Endothelial cell of umbilical vein (primary cell): ENCODE measurements around the gene AHCY. TPM values are rescaled to one million over a fixed set of nuclear protein-coding genes. Genes with fewer than 3 reads are reported as not detected.

ENCODE experiments used
- BruUV-seq: library from RNA; stranded (reverse); fragments of 400-500 nt; replicated peaks from 2 replicates; lab custom pipeline; 2021; lab: Mats Ljungman, UMichigan
- CTCF ChIA-PET: fragments of 300-600, 350-600 bp; sonication (Branson Sonifier 250); formaldehyde crosslinking; loops from one replicate; lab custom pipeline; 2021; ENCODE audit warnings: antibody characterized with exemption, inconsistent platforms; lab: Charles Lee
- POLR2A ChIA-PET: fragments of 300-600, 350-600 bp; sonication (Branson Sonifier 250); formaldehyde crosslinking; loops from one replicate; lab custom pipeline; 2021; ENCODE audit warnings: antibody characterized with exemption, inconsistent platforms; lab: Charles Lee
- DNase-seq: peaks from one replicate; pipeline ENCODE4 v3.0.0-alpha.2; 2011; ENCODE audit warnings: low read depth, low spot score
- FAIRE-seq: peaks from 2 replicates; lab custom pipeline; 2011; peaks lifted over from hg19 to GRCh38; lab: Jason Lieb, UNC
- H2AFZ ChIP-seq: 2 replicates; pipeline ENCODE4 v1.6.0; 2012; ENCODE audit warnings: low read depth, low read length, control low read depth, inconsistent platforms
- H3K27ac ChIP-seq: 2 replicates; pipeline ENCODE4 v1.5.1; 2011; ENCODE audit warnings: low read depth, mild to moderate bottlenecking, control low read depth, low read length, moderate library complexity; ENCODE audit not compliant: insufficient read depth
- H3K27me3 ChIP-seq, 2 experiments: 2 replicates each; pipeline versions ENCODE4 v1.6.0 to v1.6.1; 2011; ENCODE audit warnings: low read length in 2 of 2, mixed read lengths in 1 of 2; ENCODE audit not compliant: control insufficient read depth in 2 of 2, insufficient read depth in 2 of 2
- H3K36me3 ChIP-seq, 2 experiments: 2 replicates in 1 of 2; 3 replicates in 1 of 2; pipeline ENCODE4 v1.5.1; 2011; ENCODE audit warnings: low read length in 2 of 2, mild to moderate bottlenecking in 1 of 2, moderate library complexity in 1 of 2; ENCODE audit not compliant: control insufficient read depth in 2 of 2, insufficient read depth in 2 of 2; ENCODE audit errors: extremely low read depth in 1 of 2
- H3K4me1 ChIP-seq: 3 replicates; pipeline ENCODE4 v1.5.1; 2011; ENCODE audit warnings: mild to moderate bottlenecking, low read length; ENCODE audit not compliant: control insufficient read depth, insufficient read depth; ENCODE audit errors: extremely low read depth
- H3K4me2 ChIP-seq: 2 replicates; pipeline ENCODE4 v1.6.1; 2011; ENCODE audit warnings: low read length, control low read depth, mixed read lengths; ENCODE audit not compliant: insufficient read depth
- H3K4me3 ChIP-seq, 3 experiments: fragments of 200-600 bp in 1 of 3; sonication (generic), shearing (Covaris generic) in 1 of 3; replicated peaks in 1 of 3; 2 replicates each; pipeline ENCODE4 v1.5.1; 2011 to 2016; ENCODE audit warnings: control low read depth in 3 of 3, low read length in 3 of 3, mild to moderate bottlenecking in 2 of 3, inconsistent platforms in 1 of 3, low read depth in 1 of 3, moderate library complexity in 1 of 3; ENCODE audit not compliant: insufficient read depth in 1 of 3
- H3K79me2 ChIP-seq: 2 replicates; pipeline ENCODE4 v1.6.0; 2012; ENCODE audit warnings: low read length, inconsistent platforms; ENCODE audit not compliant: control insufficient read depth, insufficient read depth
- H3K9ac ChIP-seq: replicated peaks from 2 replicates; pipeline ENCODE3; 2011; ENCODE audit warnings: low read length, control low read depth; ENCODE audit not compliant: insufficient read depth; ENCODE audit errors: extremely low read depth
- H3K9me1 ChIP-seq: replicated peaks from 3 replicates; pipeline ENCODE4 v1.6.0; 2011; ENCODE audit warnings: mild to moderate bottlenecking, low read length; ENCODE audit not compliant: control insufficient read depth, insufficient read depth; ENCODE audit errors: extremely low read depth
- H3K9me3 ChIP-seq: replicated peaks from 2 replicates; pipeline ENCODE4 v1.5.1; 2012; ENCODE audit warnings: low read length, inconsistent platforms; ENCODE audit not compliant: control insufficient read depth, insufficient read depth
- H4K20me1 ChIP-seq: replicated peaks from 2 replicates; pipeline ENCODE3; 2011; ENCODE audit warnings: mild to moderate bottlenecking, low read length; ENCODE audit not compliant: control insufficient read depth, insufficient read depth; ENCODE audit errors: extremely low read depth
- EZH2 ChIP-seq: IDR thresholded peaks from 2 replicates; pipeline ENCODE4 v1.6.1; 2012; ENCODE audit warnings: borderline replicate concordance, low read depth, mild to moderate bottlenecking, moderate library complexity, low read length, inconsistent platforms; ENCODE audit not compliant: severe bottlenecking
- FOS ChIP-seq: IDR thresholded peaks from 2 replicates; pipeline ENCODE4 v1.6.1; 2011; ENCODE audit warnings: mild to moderate bottlenecking, low read length, moderate library complexity, borderline replicate concordance; ENCODE audit not compliant: insufficient read depth
- GATA2 ChIP-seq: IDR thresholded peaks from 2 replicates; pipeline ENCODE4 v1.7.0; 2011; ENCODE audit warnings: low read depth, mild to moderate bottlenecking, moderate library complexity, mixed read lengths, low read length; ENCODE audit not compliant: insufficient read length, insufficient read depth
- JUN ChIP-seq: IDR thresholded peaks from 2 replicates; pipeline ENCODE4 v1.6.1; 2011; ENCODE audit warnings: borderline replicate concordance, low read depth; ENCODE audit not compliant: insufficient read length, insufficient read depth
- MYC ChIP-seq: IDR thresholded peaks from one replicate; pipeline ENCODE4 v1.6.1; 2011; ENCODE audit warnings: mild to moderate bottlenecking, low read depth, low read length
- POLR2A ChIP-seq: IDR thresholded peaks from 2 replicates; pipeline ENCODE4 v1.6.1; 2012; ENCODE audit warnings: low read depth, mild to moderate bottlenecking, control low read depth, low read length
- POLR2AphosphoS5 ChIP-seq: IDR thresholded peaks from 2 replicates; pipeline ENCODE4 v1.6.1; 2012; ENCODE audit warnings: low read depth, mild to moderate bottlenecking, control low read depth, low read length, moderate library complexity; ENCODE audit not compliant: insufficient read depth
- dilution Hi-C: fragments of 300-500 bp; cut with MboI; formaldehyde crosslinking; loops from one replicate; pipeline ENCODE4 v1.15.0; 2019; ENCODE audit warnings: low sequenced_read_pairs; ENCODE audit not compliant: extremely low pct_ligation_motif_present
- intact Hi-C: fragments of 100-400 bp; cut with micrococcal nuclease; formaldehyde crosslinking; loops from one replicate; pipeline ENCODE4 v1.10.0; 2022
- polyA plus RNA-seq, 4 experiments: library from polyadenylated mRNA; depleted of rRNA in 3 of 4; stranded (reverse) in 3 of 4; unstranded in 1 of 4; fragments of >200 nt; gene quantifications; 2 replicates each; pipeline versions ENCODE4 v1.2.1 to v1.2.3, GENCODE V29; 2011 to 2012; ENCODE audit warnings: missing spikeins in 1 of 4
- total RNA-seq: library from RNA; stranded (reverse); gene quantifications from 2 replicates; pipeline ENCODE4 v1.2.3, GENCODE V29; 2021
- TF ChIP-seq, protein P1 (sequence below): IDR thresholded peaks from 2 replicates; pipeline ENCODE4 v1.6.1; 2011; ENCODE audit not compliant: insufficient read depth, insufficient read length
- TF ChIP-seq, protein P2 (sequence below), 2 donors: IDR thresholded peaks; 1 replicate in 1 of 2; 2 replicates in 1 of 2; pipeline ENCODE4 v1.5.1; 2011; ENCODE audit warnings: low read length in 2 of 2, mild to moderate bottlenecking in 2 of 2, moderate library complexity in 2 of 2, control low read depth in 1 of 2, inconsistent platforms in 1 of 2, low read depth in 1 of 2; ENCODE audit not compliant: insufficient read depth in 1 of 2; ENCODE audit errors: extremely low read depth in 1 of 2

Gene AHCY
- total and polyA plus RNA-seq, 2 donors (not counting 3 experiments of a cell fraction or from before 2014, with no cell fraction given): 94.7 to 168 TPM

DNA sequence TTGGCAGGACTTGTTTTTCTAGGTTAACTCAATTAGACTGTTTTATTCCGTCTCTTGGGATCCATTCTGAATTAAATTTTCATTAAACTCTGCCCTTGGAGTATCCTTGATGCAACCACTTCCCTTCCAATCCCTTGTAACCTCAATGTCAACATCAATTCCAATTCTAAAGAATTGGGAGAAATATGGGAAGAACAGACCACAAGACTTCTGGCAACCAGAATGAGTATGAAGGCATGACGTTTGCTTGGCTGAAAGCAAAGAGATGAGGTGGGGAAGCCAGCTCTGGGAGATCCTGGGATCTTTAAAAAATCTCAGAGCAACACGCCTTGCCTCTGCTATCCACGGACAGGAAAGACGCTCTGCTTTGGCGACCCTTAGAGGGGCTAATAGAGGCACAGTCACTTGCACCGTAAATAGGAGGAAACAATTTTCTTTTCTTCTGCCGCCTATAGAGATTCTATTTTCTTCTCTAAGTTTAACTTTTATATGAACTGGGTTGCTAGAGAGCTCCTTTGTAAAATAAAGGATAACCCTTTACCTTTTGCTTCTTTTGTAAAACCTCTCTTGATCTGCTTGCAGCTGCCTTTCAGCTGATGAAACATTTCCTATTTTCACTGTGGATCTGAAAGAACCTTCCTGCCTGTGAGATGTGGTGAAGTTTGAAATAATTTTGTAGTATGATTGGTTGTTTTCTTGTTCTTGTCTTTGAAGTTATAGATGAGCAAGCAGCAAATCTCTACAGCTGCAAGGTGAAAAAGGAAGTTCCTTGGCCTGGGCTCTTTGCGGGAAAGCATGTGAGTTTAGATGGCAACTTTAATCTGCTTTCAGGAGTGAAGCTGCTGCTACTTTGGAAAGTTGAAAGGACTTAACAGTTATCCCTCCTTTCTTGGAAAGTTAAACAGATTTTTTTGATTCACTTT is 62.2 kb downstream of the AHCY start, which contains the start of gene ASIP:
Gene ASIP, plus strand, starts transcription at position 731 of the 923 bp plus-strand sequence. CDS start 18,952 bp downstream, outside the sequence.
- no peaks in the 10 kb centered on the region for H3K9me1 ChIP-seq
- no peaks in the 10 kb centered on the region for H3K36me3 ChIP-seq
- FAIRE-seq (no peak), DNase-seq (no peak)
- peaks cover 28 to 45% of the 10 kb centered on the region in 2 experiments for H3K27me3 ChIP-seq
- H3K27ac ChIP-seq: no peak within 1 kb of the TSS
- intact Hi-C loops (no loop called here), dilution Hi-C loops (no loop called here)
- H3K4me3 ChIP-seq: no peak within 1 kb of the TSS
- no peaks in the 10 kb centered on the region for H3K9me3 ChIP-seq
- H3K4me2 ChIP-seq: no peak within 1 kb of the TSS
- CTCF ChIA-PET: interaction anchor here (1.4 to 2.3 kb wide), 2 partner anchors 14 to 15 kb away, joined by 5 to 9 read pairs; no protein-coding TSS in a partner anchor
- POLR2A ChIA-PET: interaction anchor here (0.6 kb wide), 1 partner anchor 44 kb away, joined by 6 read pairs; no protein-coding TSS in a partner anchor
- no peaks in the 10 kb centered on the region for H3K4me1 ChIP-seq
- TF ChIP-seq POLR2A (no peak), EZH2 (no peak), JUN (no peak), GATA2 (no peak), FOS (no peak), MYC (no peak), POLR2AphosphoS5 (no peak)
- TF ChIP-seq, protein P1, sequence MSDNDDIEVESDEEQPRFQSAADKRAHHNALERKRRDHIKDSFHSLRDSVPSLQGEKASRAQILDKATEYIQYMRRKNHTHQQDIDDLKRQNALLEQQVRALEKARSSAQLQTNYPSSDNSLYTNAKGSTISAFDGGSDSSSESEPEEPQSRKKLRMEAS: no peak
- TF ChIP-seq, protein P2, sequence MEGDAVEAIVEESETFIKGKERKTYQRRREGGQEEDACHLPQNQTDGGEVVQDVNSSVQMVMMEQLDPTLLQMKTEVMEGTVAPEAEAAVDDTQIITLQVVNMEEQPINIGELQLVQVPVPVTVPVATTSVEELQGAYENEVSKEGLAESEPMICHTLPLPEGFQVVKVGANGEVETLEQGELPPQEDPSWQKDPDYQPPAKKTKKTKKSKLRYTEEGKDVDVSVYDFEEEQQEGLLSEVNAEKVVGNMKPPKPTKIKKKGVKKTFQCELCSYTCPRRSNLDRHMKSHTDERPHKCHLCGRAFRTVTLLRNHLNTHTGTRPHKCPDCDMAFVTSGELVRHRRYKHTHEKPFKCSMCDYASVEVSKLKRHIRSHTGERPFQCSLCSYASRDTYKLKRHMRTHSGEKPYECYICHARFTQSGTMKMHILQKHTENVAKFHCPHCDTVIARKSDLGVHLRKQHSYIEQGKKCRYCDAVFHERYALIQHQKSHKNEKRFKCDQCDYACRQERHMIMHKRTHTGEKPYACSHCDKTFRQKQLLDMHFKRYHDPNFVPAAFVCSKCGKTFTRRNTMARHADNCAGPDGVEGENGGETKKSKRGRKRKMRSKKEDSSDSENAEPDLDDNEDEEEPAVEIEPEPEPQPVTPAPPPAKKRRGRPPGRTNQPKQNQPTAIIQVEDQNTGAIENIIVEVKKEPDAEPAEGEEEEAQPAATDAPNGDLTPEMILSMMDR (IDR thresholded peaks at IDR 0.05; ENCODE audit: extremely low read depth in 1 of 2, insufficient read depth in 1 of 2, low read depth in 1 of 2, low read length in 2 of 2): no peak
- H4K20me1 ChIP-seq: no peaks in the 10 kb centered on the region
- no peak within 1 kb of the TSS for H3K9ac ChIP-seq
- no peak within 1 kb of the TSS for H2AFZ ChIP-seq
- no TSS peak for BruUV-seq
- no peaks in the 10 kb centered on the region for H3K79me2 ChIP-seq
